ENCODE data around the gene THADA. TPM values are rescaled to one million over a fixed set of nuclear protein-coding genes. Genes with fewer than 3 reads are reported as not detected.

The THADA gene
- total RNA-seq, 3 donors from 2014 or later (not counting 1 experiment from before 2014, with no cell fraction given): 34.1 to 35.7 (median 35.3) TPM

- intact Hi-C loops (cut with micrococcal nuclease): no loop called here
- Histone ChIP-seq H3K27me3 (ENCODE audit: control insufficient read depth, insufficient read depth, low read length) (no peaks in the 10 kb centered on the region), H3K9me3 (ENCODE audit: control insufficient read depth, insufficient read depth, low read length) (no peaks in the 10 kb centered on the region), H3K4me1 (ENCODE audit: control insufficient read depth, insufficient read depth, low read length) (no peaks in the 10 kb centered on the region), H3K36me3 (ENCODE audit: control insufficient read depth, insufficient read depth, low read length) (no peaks in the 10 kb centered on the region), H3K27ac (ENCODE audit: low read length) (no peak overlapping the region), H3K4me3 (ENCODE audit: low read length) (no peak overlapping the region)
- H3K27ac Mint-ChIP-seq: no peak overlapping the region
- H3K27me3 Mint-ChIP-seq (ENCODE audit: low read depth in 2 of 2): no peaks in the 10 kb centered on the region
- H3K9me3 Mint-ChIP-seq: no peaks in the 10 kb centered on the region
- TF ChIP-seq, protein P1, sequence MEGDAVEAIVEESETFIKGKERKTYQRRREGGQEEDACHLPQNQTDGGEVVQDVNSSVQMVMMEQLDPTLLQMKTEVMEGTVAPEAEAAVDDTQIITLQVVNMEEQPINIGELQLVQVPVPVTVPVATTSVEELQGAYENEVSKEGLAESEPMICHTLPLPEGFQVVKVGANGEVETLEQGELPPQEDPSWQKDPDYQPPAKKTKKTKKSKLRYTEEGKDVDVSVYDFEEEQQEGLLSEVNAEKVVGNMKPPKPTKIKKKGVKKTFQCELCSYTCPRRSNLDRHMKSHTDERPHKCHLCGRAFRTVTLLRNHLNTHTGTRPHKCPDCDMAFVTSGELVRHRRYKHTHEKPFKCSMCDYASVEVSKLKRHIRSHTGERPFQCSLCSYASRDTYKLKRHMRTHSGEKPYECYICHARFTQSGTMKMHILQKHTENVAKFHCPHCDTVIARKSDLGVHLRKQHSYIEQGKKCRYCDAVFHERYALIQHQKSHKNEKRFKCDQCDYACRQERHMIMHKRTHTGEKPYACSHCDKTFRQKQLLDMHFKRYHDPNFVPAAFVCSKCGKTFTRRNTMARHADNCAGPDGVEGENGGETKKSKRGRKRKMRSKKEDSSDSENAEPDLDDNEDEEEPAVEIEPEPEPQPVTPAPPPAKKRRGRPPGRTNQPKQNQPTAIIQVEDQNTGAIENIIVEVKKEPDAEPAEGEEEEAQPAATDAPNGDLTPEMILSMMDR (IDR thresholded peaks at IDR 0.05): no peak
- peaks cover 6 to 7% of the 10 kb centered on the region in 2 donors for H3K4me1 Mint-ChIP-seq
- no peak for DNase-seq
- H3K4me3 Mint-ChIP-seq: no peak overlapping the region
- no peak for ATAC-seq
- 97% methylated on average over 3 of the region's 3 CpGs for WGBS (ENCODE audit: insufficient coverage)
- H3K36me3 Mint-ChIP-seq: no peaks in the 10 kb centered on the region
These were observed 82.0 kb downstream of the THADA start for GRCh38 chr2:43513796-43514195.

GRCh38 chr2:43513216-43513615 lies 82.6 kb downstream of the THADA start:
- no peaks in the 10 kb centered on the region for H3K4me1 ChIP-seq (ENCODE audit: control insufficient read depth, insufficient read depth, low read length)
- no peaks in the 10 kb centered on the region for H3K27me3 ChIP-seq (ENCODE audit: control insufficient read depth, insufficient read depth, low read length)
- peaks cover 10 to 12% of the 10 kb centered on the region in 2 donors for H3K4me1 Mint-ChIP-seq
- H3K9me3 Mint-ChIP-seq: no peaks in the 10 kb centered on the region
- TF ChIP-seq, protein P1 (IDR thresholded peaks at IDR 0.05): no peak
- H3K27ac Mint-ChIP-seq: no peak overlapping the region
- H3K9me3 ChIP-seq (ENCODE audit: control insufficient read depth, insufficient read depth, low read length): no peaks in the 10 kb centered on the region
- no peaks in the 10 kb centered on the region for H3K36me3 ChIP-seq (ENCODE audit: control insufficient read depth, insufficient read depth, low read length)
- no peak overlapping the region for H3K4me3 ChIP-seq (ENCODE audit: low read length)
- H3K36me3 Mint-ChIP-seq: no peaks in the 10 kb centered on the region
- DNase-seq (no peak), ATAC-seq (no peak)
- H3K27me3 Mint-ChIP-seq (ENCODE audit: low read depth in 2 of 2): no peaks in the 10 kb centered on the region
- H3K27ac ChIP-seq (ENCODE audit: low read length): no peak overlapping the region
- intact Hi-C loops (cut with micrococcal nuclease): no loop called here
- H3K4me3 Mint-ChIP-seq: no peak overlapping the region

DNA sequence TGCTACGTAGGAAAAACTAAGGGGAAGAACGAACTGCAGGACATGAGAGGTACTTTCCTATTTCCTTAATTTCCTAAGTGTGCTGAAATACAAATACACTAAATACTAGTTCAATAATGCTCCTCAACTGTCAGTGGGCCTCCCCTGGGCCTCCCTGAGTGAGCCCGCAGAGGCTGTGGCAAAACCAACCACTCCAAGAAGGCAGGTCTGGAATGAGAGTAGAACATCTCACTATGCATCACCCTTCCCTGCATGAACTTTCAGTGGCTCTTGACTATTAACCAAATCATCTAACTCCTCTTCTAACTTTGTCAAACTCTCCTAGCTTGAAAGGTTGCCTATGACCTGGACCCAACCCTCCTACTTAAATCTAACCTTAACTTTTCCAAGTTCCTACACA lies 84.6 kb downstream of the THADA start:
- WGBS (ENCODE audit: insufficient coverage): 96% methylated on average over 3 of the region's 3 CpGs
- DNase-seq (no peak), ATAC-seq (no peak)
- Histone ChIP-seq H3K4me3 (ENCODE audit: low read length) (no peak overlapping the region), H3K36me3 (ENCODE audit: control insufficient read depth, insufficient read depth, low read length) (peaks cover 2% of the 10 kb centered on the region), H3K4me1 (ENCODE audit: control insufficient read depth, insufficient read depth, low read length) (peaks cover 4% of the 10 kb centered on the region), H3K27ac (ENCODE audit: low read length) (no peak overlapping the region), H3K27me3 (ENCODE audit: control insufficient read depth, insufficient read depth, low read length) (no peaks in the 10 kb centered on the region), H3K9me3 (ENCODE audit: control insufficient read depth, insufficient read depth, low read length) (no peaks in the 10 kb centered on the region)
- intact Hi-C loops (cut with micrococcal nuclease): no loop called here
- Mint-ChIP-seq H3K4me3 (no peak overlapping the region), H3K4me1 (peaks cover 9 to 16% of the 10 kb centered on the region in 2 donors), H3K27ac (no peak overlapping the region), H3K27me3 (ENCODE audit: low read depth in 2 of 2) (no peaks in the 10 kb centered on the region), H3K36me3 (no peaks in the 10 kb centered on the region), H3K9me3 (no peaks in the 10 kb centered on the region)
- TF ChIP-seq, protein P1 (IDR thresholded peaks at IDR 0.05): no peak

GRCh38 chr2:43509886-43510285 lies 86.0 kb downstream of the THADA start:
- H3K27ac Mint-ChIP-seq: peak overlapping the region in 1 of 2 donors; percentile 41
- H3K27ac ChIP-seq (ENCODE audit: low read length): no peak overlapping the region
- no peak overlapping the region for H3K4me3 ChIP-seq (ENCODE audit: low read length)
- WGBS (ENCODE audit: insufficient coverage): 58% methylated on average over 1 of the region's 3 CpGs
- no peaks in the 10 kb centered on the region for H3K36me3 Mint-ChIP-seq
- H3K9me3 ChIP-seq (ENCODE audit: control insufficient read depth, insufficient read depth, low read length): no peaks in the 10 kb centered on the region
- peaks cover 9 to 16% of the 10 kb centered on the region in 2 donors for H3K4me1 Mint-ChIP-seq
- no peaks in the 10 kb centered on the region for H3K27me3 Mint-ChIP-seq (ENCODE audit: low read depth in 2 of 2)
- H3K4me1 ChIP-seq (ENCODE audit: control insufficient read depth, insufficient read depth, low read length): peaks cover 4% of the 10 kb centered on the region
- DNase-seq (no peak), ATAC-seq (peak in 1 of 3 donors; percentile 43)
- TF ChIP-seq, protein P1 (IDR thresholded peaks at IDR 0.05): no peak
- H3K4me3 Mint-ChIP-seq: no peak overlapping the region
- H3K9me3 Mint-ChIP-seq: no peaks in the 10 kb centered on the region
- H3K36me3 ChIP-seq (ENCODE audit: control insufficient read depth, insufficient read depth, low read length): peaks cover 10% of the 10 kb centered on the region
- intact Hi-C loops (cut with micrococcal nuclease): no loop called here
- no peaks in the 10 kb centered on the region for H3K27me3 ChIP-seq (ENCODE audit: control insufficient read depth, insufficient read depth, low read length)

Data from natural killer cell (primary cell).